CD14-positive monocyte (primary cell): Measurements from ENCODE around the gene NINJ1. TPM values are rescaled to one million over a fixed set of nuclear protein-coding genes. Genes with fewer than 3 reads are reported as not detected.

Source experiments
- DNase-seq, 3 donors: peaks; one replicate each; pipeline ENCODE4 v3.0.0-alpha.2; 2011 to 2022
- H2AFZ ChIP-seq: 2 replicates; pipeline ENCODE4 v1.6.0; 2012; ENCODE audit warnings: mild to moderate bottlenecking, low read depth, low read length, inconsistent platforms; ENCODE audit not compliant: insufficient read depth, poor library complexity, severe bottlenecking
- H3K27ac ChIP-seq, 2 donors: 1 replicate in 1 of 2; 2 replicates in 1 of 2; pipeline ENCODE4 v1.5.1; 2012 to 2013; ENCODE audit warnings: low read length in 2 of 2, control low read depth in 1 of 2, inconsistent platforms in 1 of 2, low read depth in 1 of 2, mild to moderate bottlenecking in 1 of 2
- H3K27me3 ChIP-seq, 2 donors: one replicate each; pipeline versions ENCODE4 v1.6.0 to v1.6.1; 2011 to 2013; ENCODE audit warnings: low read length in 2 of 2; ENCODE audit not compliant: control insufficient read depth in 2 of 2, insufficient read depth in 2 of 2
- H3K36me3 ChIP-seq, 2 donors: replicated peaks in 1 of 2; 1 replicate in 1 of 2; 2 replicates in 1 of 2; pipeline versions ENCODE4 v1.5.1 to v1.6.1; 2012 to 2013; ENCODE audit warnings: low read length in 2 of 2, control low read depth in 1 of 2, inconsistent platforms in 1 of 2, mild to moderate bottlenecking in 1 of 2; ENCODE audit not compliant: insufficient read depth in 2 of 2, control insufficient read depth in 1 of 2
- H3K4me1 ChIP-seq, 2 donors: 1 replicate in 1 of 2; 2 replicates in 1 of 2; pipeline versions ENCODE4 v1.5.1 to v1.6.1; 2012 to 2013; ENCODE audit warnings: low read length in 2 of 2, control low read depth in 1 of 2, inconsistent platforms in 1 of 2, mild to moderate bottlenecking in 1 of 2, moderate library complexity in 1 of 2; ENCODE audit not compliant: insufficient read depth in 2 of 2, control insufficient read depth in 1 of 2
- H3K4me2 ChIP-seq: replicated peaks from 2 replicates; pipeline ENCODE3; 2012; ENCODE audit warnings: low read length, moderate library complexity, mild to moderate bottlenecking; ENCODE audit not compliant: poor library complexity, severe bottlenecking; ENCODE audit errors: extremely low read depth
- H3K4me3 ChIP-seq, 3 experiments: fragments of 200-600 bp in 1 of 3; sonication (generic) in 1 of 3; replicated peaks in 1 of 3; 1 replicate in 2 of 3; 2 replicates in 1 of 3; pipeline ENCODE4 v1.5.1; 2011 to 2013; ENCODE audit warnings: low read length in 3 of 3, mild to moderate bottlenecking in 3 of 3, control low read depth in 2 of 3, low read depth in 2 of 3, inconsistent platforms in 1 of 3, moderate library complexity in 1 of 3
- H3K79me2 ChIP-seq: 2 replicates; pipeline ENCODE4 v1.6.0; 2012; ENCODE audit warnings: mild to moderate bottlenecking, control low read depth, inconsistent platforms, low read length, moderate library complexity; ENCODE audit not compliant: insufficient read depth
- H3K9ac ChIP-seq: 2 replicates; pipeline ENCODE4 v1.6.0; 2017; ENCODE audit warnings: low read length, mild to moderate bottlenecking; ENCODE audit not compliant: insufficient read depth, poor library complexity, severe bottlenecking
- H3K9me3 ChIP-seq, 2 donors: replicated peaks in 1 of 2; 1 replicate in 1 of 2; 2 replicates in 1 of 2; pipeline versions ENCODE4 v1.5.1 to v1.6.1; 2012 to 2013; ENCODE audit warnings: low read length in 2 of 2, control low read depth in 1 of 2; ENCODE audit not compliant: control insufficient read depth in 1 of 2, insufficient read depth in 1 of 2
- H4K20me1 ChIP-seq: 2 replicates; pipeline ENCODE4 v1.6.0; 2012; ENCODE audit warnings: mild to moderate bottlenecking, low read length, control low read depth, moderate library complexity; ENCODE audit not compliant: insufficient read depth
- H3K27ac Mint-ChIP-seq, 7 donors: one replicate each; pipeline ENCODE4 v1.8.0; 2020; ENCODE audit warnings: mild to moderate bottlenecking in 7 of 7, mixed read lengths in 7 of 7, moderate library complexity in 6 of 7, inconsistent platforms in 2 of 7
- H3K27me3 Mint-ChIP-seq, 3 donors: one replicate each; pipeline ENCODE4 v1.8.0; 2021 to 2022; ENCODE audit warnings: low read depth in 3 of 3, mild to moderate bottlenecking in 3 of 3, mixed read lengths in 3 of 3, moderate library complexity in 3 of 3, inconsistent platforms in 1 of 3
- H3K36me3 Mint-ChIP-seq, 2 donors: one replicate each; pipeline ENCODE4 v1.8.0; 2020; ENCODE audit warnings: mixed read lengths in 2 of 2, inconsistent platforms in 1 of 2, mild to moderate bottlenecking in 1 of 2
- H3K4me1 Mint-ChIP-seq: one replicate; pipeline ENCODE4 v1.8.0; 2020; ENCODE audit warnings: mild to moderate bottlenecking, mixed read lengths
- H3K4me3 Mint-ChIP-seq, 2 donors: one replicate each; pipeline ENCODE4 v1.8.0; 2020; ENCODE audit warnings: mild to moderate bottlenecking in 2 of 2, mixed read lengths in 2 of 2, moderate library complexity in 1 of 2
- H3K9me3 Mint-ChIP-seq, 7 donors: one replicate each; pipeline ENCODE4 v1.8.0; 2020 to 2022; ENCODE audit warnings: mixed read lengths in 7 of 7, mild to moderate bottlenecking in 6 of 7, moderate library complexity in 6 of 7, inconsistent platforms in 2 of 7
- CTCF ChIP-seq: fragments of 200-600 bp; IDR thresholded peaks from one replicate; pipeline ENCODE4 v1.8.0; 2022; ENCODE audit warnings: antibody characterized with exemption, mild to moderate bottlenecking
- WGBS: methylation state at CpG from one replicate; pipeline ENCODE4 v1.1.5; 2013; ENCODE audit warnings: missing lambda C conversion rate; ENCODE audit not compliant: insufficient coverage; 5-methylcytosine and 5-hydroxymethylcytosine counted together
- intact Hi-C, 2 donors: fragments of 100-400 bp; cut with micrococcal nuclease; formaldehyde crosslinking; loops; one replicate each; pipeline versions ENCODE4 v1.15.0 to v1.15.1; 2023
- polyA plus RNA-seq, 3 donors: library from polyadenylated mRNA; depleted of rRNA in 1 of 3; unstranded in 2 of 3; stranded (reverse) in 1 of 3; fragments of 300-500 nt in 2 of 3; fragments of >200 nt in 1 of 3; fragmentation: Illumina TruSeq in 2 of 3; gene quantifications; 1 replicate in 2 of 3; 2 replicates in 1 of 3; pipeline ENCODE4 v1.2.3, GENCODE V29; 2012 to 2021

The NINJ1 gene
- polyA plus RNA-seq, 3 donors, result 290 to 610 (median 469) TPM

- WGBS, result 80% methylated on average over 11 of the region's 14 CpGs
- Histone ChIP-seq H4K20me1 (peaks cover 59% of the 10 kb centered on the region), H3K36me3 (peaks cover 56 to 67% of the 10 kb centered on the region in 2 donors), H3K4me1 (peaks cover 69 to 79% of the 10 kb centered on the region in 2 donors), H2AFZ (no peak overlapping the region), H3K9me3 (no peaks in the 10 kb centered on the region), H3K27ac (no peak overlapping the region), H3K79me2 (peaks cover 53% of the 10 kb centered on the region), H3K27me3 (no peaks in the 10 kb centered on the region), H3K9ac (no peak overlapping the region), H3K4me2 (no peak overlapping the region), H3K4me3 (no peak overlapping the region)
- Mint-ChIP-seq H3K4me3 (no peak overlapping the region), H3K4me1 (peaks cover 70% of the 10 kb centered on the region), H3K36me3 (peaks cover 72 to 92% of the 10 kb centered on the region in 2 donors), H3K27me3 (peaks cover 0 to 2% (median 0%) of the 10 kb centered on the region in 3 donors), H3K9me3 (peaks cover 0 to 2% (median 0%) of the 10 kb centered on the region in 7 donors), H3K27ac (peak overlapping the region in 1 of 7 donors; percentile 57)
- no peak for TF ChIP-seq CTCF
- intact Hi-C loops, result no loop called here
- no peak for DNase-seq
Measured at GRCh38 chr9:93123561-93124283, 10.3 kb downstream of the NINJ1 start.

DNA sequence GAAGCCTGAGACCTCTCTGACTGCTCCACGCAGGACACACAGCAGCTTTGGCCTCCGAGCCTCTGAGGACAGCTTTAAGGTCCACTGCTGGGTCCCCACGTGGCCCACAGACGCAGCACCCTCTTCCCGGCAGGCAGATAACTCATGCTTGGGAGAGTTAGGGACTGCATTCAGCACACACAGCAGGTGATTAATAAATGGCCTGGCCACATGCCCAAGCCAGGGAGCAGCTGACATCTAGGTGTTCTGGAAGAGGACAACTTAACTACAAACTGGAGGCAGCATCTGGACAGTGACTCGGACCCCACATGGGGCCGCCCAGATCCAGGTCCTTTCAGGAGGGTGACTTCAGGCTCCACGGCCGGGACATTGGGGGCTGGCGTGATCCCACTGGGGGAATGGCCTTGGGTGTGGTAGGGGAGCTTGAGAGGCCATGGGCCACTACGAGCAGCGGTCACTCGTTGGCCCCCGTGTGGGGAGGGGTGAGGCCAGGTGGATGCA, 11.3 kb downstream of the NINJ1 start:
- H3K27ac ChIP-seq, result peak overlapping the region in 1 of 2 donors; percentile 12

More for the DNA sequence above, 11.3 kb downstream of the NINJ1 start:
- Histone ChIP-seq H3K79me2 (peaks cover 44% of the 10 kb centered on the region), H3K27me3 (no peaks in the 10 kb centered on the region), H3K36me3 (peaks cover 54 to 60% of the 10 kb centered on the region in 2 donors), H3K4me3 (no peak overlapping the region), H3K9ac (no peak overlapping the region), H2AFZ (no peak overlapping the region), H3K9me3 (no peaks in the 10 kb centered on the region), H4K20me1 (peaks cover 50% of the 10 kb centered on the region), H3K4me1 (peaks cover 69 to 79% of the 10 kb centered on the region in 2 donors), H3K4me2 (no peak overlapping the region)
- H3K4me1 Mint-ChIP-seq, result peaks cover 70% of the 10 kb centered on the region
- TF ChIP-seq CTCF, result no peak
- DNase-seq, result peak in 1 of 3 donors; percentile 15
- intact Hi-C loops, result no loop called here
- H3K4me3 Mint-ChIP-seq, result no peak overlapping the region
- peak overlapping the region in 2 of 7 donors; percentile 21 to 35 for H3K27ac Mint-ChIP-seq
- peaks cover 0 to 2% (median 0%) of the 10 kb centered on the region in 7 donors for H3K9me3 Mint-ChIP-seq
- peaks cover 0 to 2% (median 0%) of the 10 kb centered on the region in 3 donors for H3K27me3 Mint-ChIP-seq
- H3K36me3 Mint-ChIP-seq, result peaks cover 76 to 90% of the 10 kb centered on the region in 2 donors
- 100% methylated on average over 5 of the region's 14 CpGs for WGBS
